H9 (cell line): ENCODE results near the gene CSNK1G1. TPM values are rescaled to one million over a fixed set of nuclear protein-coding genes. Genes with fewer than 3 reads are reported as not detected.
"Not testable (repeated sequence)": the region's sequence is repeated elsewhere in the genome, so short reads cannot be mapped to it uniquely, and the experiment has no call there.

Experiments used
- DNase-seq: peaks from one replicate; pipeline ENCODE4 v3.0.0-alpha.2; 2017
- H2AFZ ChIP-seq: one replicate; pipeline ENCODE4 v1.6.1; 2013; ENCODE audit warnings: mild to moderate bottlenecking, low read length, control low read depth, moderate library complexity
- H2AK5ac ChIP-seq: 2 replicates; pipeline ENCODE4 v1.6.1; 2013; ENCODE audit warnings: low read length, control low read depth, mixed read lengths; ENCODE audit not compliant: insufficient read length
- H2BK120ac ChIP-seq: one replicate; pipeline ENCODE4 v1.6.1; 2013; ENCODE audit warnings: low read depth, mild to moderate bottlenecking, low read length, control low read depth, inconsistent platforms; ENCODE audit not compliant: poor library complexity, severe bottlenecking
- H2BK12ac ChIP-seq: 2 replicates; pipeline ENCODE4 v1.6.1; 2013; ENCODE audit warnings: low read length, control low read depth, mixed read lengths, low read depth; ENCODE audit not compliant: insufficient read length
- H2BK15ac ChIP-seq: 2 replicates; pipeline ENCODE4 v1.6.1; 2013; ENCODE audit warnings: low read depth, low read length, control low read depth
- H2BK20ac ChIP-seq: one replicate; pipeline ENCODE4 v1.6.1; 2013; ENCODE audit warnings: low read depth, mild to moderate bottlenecking, low read length, control low read depth, inconsistent platforms; ENCODE audit not compliant: poor library complexity, severe bottlenecking
- H2BK5ac ChIP-seq: 2 replicates; pipeline ENCODE4 v1.6.1; 2013; ENCODE audit warnings: low read length, control low read depth, mixed read lengths; ENCODE audit not compliant: insufficient read length
- H3K14ac ChIP-seq: 2 replicates; pipeline ENCODE4 v1.6.1; 2013; ENCODE audit warnings: low read length, control low read depth; ENCODE audit not compliant: insufficient read depth
- H3K18ac ChIP-seq: 2 replicates; pipeline ENCODE4 v1.6.1; 2013; ENCODE audit warnings: low read depth, mild to moderate bottlenecking, mixed read lengths, low read length, control low read depth; ENCODE audit not compliant: insufficient read length
- H3K23ac ChIP-seq: 2 replicates; pipeline ENCODE4 v1.6.1; 2013; ENCODE audit warnings: low read length, control low read depth, mixed read lengths, low read depth; ENCODE audit not compliant: insufficient read length
- H3K23me2 ChIP-seq: 2 replicates; pipeline ENCODE4 v1.6.1; 2013; ENCODE audit warnings: low read depth, mild to moderate bottlenecking, mixed read lengths, low read length, control low read depth; ENCODE audit not compliant: insufficient read length, poor library complexity, severe bottlenecking
- H3K27ac ChIP-seq: 2 replicates; pipeline ENCODE4 v1.5.1; 2013; ENCODE audit warnings: low read length, control low read depth, mixed read lengths, low read depth; ENCODE audit not compliant: insufficient read length
- H3K27me3 ChIP-seq: 2 replicates; pipeline ENCODE4 v1.6.1; 2013; ENCODE audit warnings: low read length, control low read depth, inconsistent platforms; ENCODE audit not compliant: insufficient read depth
- H3K4ac ChIP-seq: 2 replicates; pipeline ENCODE4 v1.6.1; 2013; ENCODE audit warnings: low read depth, mild to moderate bottlenecking, control low read depth, inconsistent platforms, low read length, moderate library complexity
- H3K4me1 ChIP-seq: 2 replicates; pipeline ENCODE4 v1.6.1; 2013; ENCODE audit warnings: low read length, control low read depth, inconsistent platforms; ENCODE audit not compliant: insufficient read depth
- H3K4me2 ChIP-seq: 2 replicates; pipeline ENCODE4 v1.6.1; 2013; ENCODE audit warnings: low read length, control low read depth, mixed read lengths; ENCODE audit not compliant: insufficient read length, insufficient read depth
- H3K56ac ChIP-seq: 2 replicates; pipeline ENCODE4 v1.6.1; 2013; ENCODE audit warnings: low read depth, mild to moderate bottlenecking, mixed read lengths, low read length, control low read depth; ENCODE audit not compliant: insufficient read length
- H3K79me1 ChIP-seq: 2 replicates; pipeline ENCODE4 v1.6.1; 2013; ENCODE audit warnings: low read depth, mild to moderate bottlenecking, moderate library complexity, low read length, control low read depth, inconsistent platforms; ENCODE audit not compliant: insufficient read depth, poor library complexity, severe bottlenecking
- H3K79me2 ChIP-seq: 2 replicates; pipeline ENCODE4 v1.6.1; 2013; ENCODE audit warnings: low read length, control low read depth, inconsistent platforms; ENCODE audit not compliant: insufficient read depth
- H3K9ac ChIP-seq: 2 replicates; pipeline ENCODE4 v1.6.1; 2013; ENCODE audit warnings: low read length, control low read depth, mixed read lengths; ENCODE audit not compliant: insufficient read length; ENCODE audit errors: extremely low read depth
- H3K9me3 ChIP-seq: one replicate; pipeline ENCODE4 v1.6.1; 2013; ENCODE audit warnings: low read depth, low read length, inconsistent platforms; ENCODE audit not compliant: control insufficient read depth
- H3T11ph ChIP-seq: one replicate; pipeline ENCODE4 v1.6.1; 2013; ENCODE audit warnings: mild to moderate bottlenecking, low read length, control low read depth, inconsistent platforms
- H4K20me1 ChIP-seq: one replicate; pipeline ENCODE4 v1.6.1; 2013; ENCODE audit not compliant: control insufficient read depth, insufficient read length, insufficient read depth
- H4K5ac ChIP-seq: 2 replicates; pipeline ENCODE4 v1.6.1; 2013; ENCODE audit warnings: low read depth, mild to moderate bottlenecking, mixed read lengths, low read length, control low read depth; ENCODE audit not compliant: insufficient read length
- H4K8ac ChIP-seq: replicated peaks from 2 replicates; pipeline ENCODE4 v1.6.1; 2013; ENCODE audit warnings: low read length, control low read depth, mixed read lengths, low read depth; ENCODE audit not compliant: insufficient read length
- H4K91ac ChIP-seq: 2 replicates; pipeline ENCODE4 v1.6.1; 2013; ENCODE audit warnings: low read depth, mild to moderate bottlenecking, moderate library complexity, mixed read lengths, low read length, control low read depth; ENCODE audit not compliant: insufficient read length
- H3K27ac Mint-ChIP-seq, 3 experiments: 2 replicates in 2 of 3; 3 replicates in 1 of 3; pipeline ENCODE4 v1.8.0; 2020 to 2021; ENCODE audit warnings: mixed read lengths in 3 of 3, mild to moderate bottlenecking in 1 of 3, moderate library complexity in 1 of 3
- H3K27me3 Mint-ChIP-seq: 2 replicates; pipeline ENCODE4 v1.8.0; 2021; ENCODE audit warnings: low read depth, mild to moderate bottlenecking, moderate library complexity, mixed read lengths
- H3K36me3 Mint-ChIP-seq, 3 experiments: 2 replicates in 2 of 3; 3 replicates in 1 of 3; pipeline ENCODE4 v1.8.0; 2020 to 2021; ENCODE audit warnings: low read depth in 3 of 3, mixed read lengths in 3 of 3; ENCODE audit not compliant: insufficient read depth in 1 of 3
- H3K4me1 Mint-ChIP-seq, 2 experiments: 2 replicates each; pipeline ENCODE4 v1.8.0; 2020; ENCODE audit warnings: mixed read lengths in 2 of 2
- H3K4me3 Mint-ChIP-seq, 2 experiments: 2 replicates in 1 of 2; 3 replicates in 1 of 2; pipeline ENCODE4 v1.8.0; 2020 to 2021; ENCODE audit warnings: mild to moderate bottlenecking in 2 of 2, mixed read lengths in 2 of 2, moderate library complexity in 1 of 2
- H3K9me3 Mint-ChIP-seq, 2 experiments: 2 replicates in 1 of 2; 3 replicates in 1 of 2; pipeline ENCODE4 v1.8.0; 2020; ENCODE audit warnings: mild to moderate bottlenecking in 2 of 2, mixed read lengths in 2 of 2, moderate library complexity in 1 of 2
- WGBS: extraction: QIAGEN DNeasy Blood & Tissue Kit; methylation state at CpG from one replicate; pipeline ENCODE4 v1.1.7; 2013; ENCODE audit warnings: missing lambda C conversion rate, low lambda C conversion rate, mixed read lengths; ENCODE audit not compliant: insufficient read length; ENCODE audit errors: extremely low coverage; 5-methylcytosine and 5-hydroxymethylcytosine counted together
- total RNA-seq: library from RNA; stranded (reverse); gene quantifications from 2 replicates; pipeline ENCODE4 v1.2.1, GENCODE V29; 2021

Gene CSNK1G1
- total RNA-seq, 1 experiment from 2014 or later: 17.1 TPM

DNA sequence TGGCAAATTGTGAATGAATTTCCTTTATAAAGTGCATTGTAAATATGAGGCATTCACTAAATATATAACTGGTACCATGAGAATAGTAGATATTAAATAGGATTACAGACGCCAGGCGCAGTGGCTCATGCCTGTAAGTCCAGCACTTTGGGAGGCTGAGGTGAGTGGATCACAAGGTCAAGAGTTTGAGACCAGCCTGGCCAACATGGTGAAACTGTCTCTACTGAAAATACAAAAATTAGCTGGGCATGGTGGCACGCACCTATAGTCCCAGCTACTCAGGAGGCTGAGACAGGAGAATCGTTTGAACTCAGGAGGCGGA, 138.6 kb downstream of the CSNK1G1 start:
- H3K9me3 ChIP-seq: not testable (repeated sequence)
- no CpG with 5 or more reads among the region's 5 CpGs for WGBS

More for the DNA sequence above, 138.6 kb downstream of the CSNK1G1 start:
- H3K4me1 Mint-ChIP-seq, H2AFZ ChIP-seq, H3K4me1 ChIP-seq, H3K23ac ChIP-seq, H3K27me3 Mint-ChIP-seq, H4K91ac ChIP-seq, H3K4ac ChIP-seq, H3K56ac ChIP-seq, H3K4me3 Mint-ChIP-seq, H3K23me2 ChIP-seq, H4K20me1 ChIP-seq, H2BK12ac ChIP-seq, H3K27ac ChIP-seq, H2AK5ac ChIP-seq, H2BK120ac ChIP-seq, H3K14ac ChIP-seq, DNase-seq, H4K5ac ChIP-seq, H3K79me2 ChIP-seq, H2BK20ac ChIP-seq, H3K27me3 ChIP-seq, H3K4me2 ChIP-seq, H2BK5ac ChIP-seq, H3K9me3 Mint-ChIP-seq, H3K18ac ChIP-seq, H3K9ac ChIP-seq, H4K8ac ChIP-seq, H2BK15ac ChIP-seq, H3T11ph ChIP-seq, H3K27ac Mint-ChIP-seq, H3K79me1 ChIP-seq: not testable (repeated sequence)
- H3K36me3 Mint-ChIP-seq: peaks cover 0 to 22% (median 16%) of the 10 kb centered on the region in 3 experiments; a peak in 4 of 7 replicates
